ENCODE data around the gene MXD4. TPM values are rescaled to one million over a fixed set of nuclear protein-coding genes. Genes with fewer than 3 reads are reported as not detected.

The MXD4 gene
- total and polyA plus RNA-seq, 2 experiments from 2014 or later = 6.9 to 19.9 TPM

DNA sequence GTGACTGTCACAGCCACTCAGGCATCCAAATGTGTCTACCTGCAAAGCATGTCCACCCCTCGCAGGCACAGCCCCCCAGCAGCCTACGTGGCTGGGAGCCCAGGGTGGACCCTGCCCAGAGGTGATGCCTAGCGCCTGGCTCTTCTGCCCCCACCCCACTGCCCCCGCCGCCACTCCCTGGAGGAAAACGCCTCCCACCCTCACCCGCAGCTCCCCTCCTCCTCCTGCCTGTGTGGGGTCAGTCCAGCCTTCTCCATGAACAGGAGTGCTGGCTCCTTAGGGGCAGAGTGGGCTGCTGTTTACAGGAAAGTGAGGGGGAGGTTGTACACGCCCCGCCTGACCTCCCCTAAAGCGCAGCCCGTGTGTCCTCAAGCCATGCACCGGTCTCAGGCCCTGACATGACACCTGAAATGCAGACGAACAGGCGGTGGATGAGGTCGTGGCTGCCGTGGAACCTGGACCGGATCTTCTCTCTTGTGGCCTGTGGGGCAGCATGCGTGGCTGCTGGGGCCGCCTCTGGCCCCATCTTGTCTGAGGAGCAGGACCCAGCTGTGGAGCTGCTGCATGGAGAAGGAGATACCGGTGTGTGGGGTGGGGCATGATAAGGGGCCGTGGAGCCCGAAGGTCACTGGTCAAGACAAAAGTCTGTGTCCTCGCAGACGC is 11.9 kb upstream of the MXD4 start (continued):
- no peak for TF ChIP-seq CTCF (conservative IDR thresholded peaks at IDR 0.05; ENCODE audit: low read depth in 2 of 2)
- TF ChIP-seq, protein P1, sequence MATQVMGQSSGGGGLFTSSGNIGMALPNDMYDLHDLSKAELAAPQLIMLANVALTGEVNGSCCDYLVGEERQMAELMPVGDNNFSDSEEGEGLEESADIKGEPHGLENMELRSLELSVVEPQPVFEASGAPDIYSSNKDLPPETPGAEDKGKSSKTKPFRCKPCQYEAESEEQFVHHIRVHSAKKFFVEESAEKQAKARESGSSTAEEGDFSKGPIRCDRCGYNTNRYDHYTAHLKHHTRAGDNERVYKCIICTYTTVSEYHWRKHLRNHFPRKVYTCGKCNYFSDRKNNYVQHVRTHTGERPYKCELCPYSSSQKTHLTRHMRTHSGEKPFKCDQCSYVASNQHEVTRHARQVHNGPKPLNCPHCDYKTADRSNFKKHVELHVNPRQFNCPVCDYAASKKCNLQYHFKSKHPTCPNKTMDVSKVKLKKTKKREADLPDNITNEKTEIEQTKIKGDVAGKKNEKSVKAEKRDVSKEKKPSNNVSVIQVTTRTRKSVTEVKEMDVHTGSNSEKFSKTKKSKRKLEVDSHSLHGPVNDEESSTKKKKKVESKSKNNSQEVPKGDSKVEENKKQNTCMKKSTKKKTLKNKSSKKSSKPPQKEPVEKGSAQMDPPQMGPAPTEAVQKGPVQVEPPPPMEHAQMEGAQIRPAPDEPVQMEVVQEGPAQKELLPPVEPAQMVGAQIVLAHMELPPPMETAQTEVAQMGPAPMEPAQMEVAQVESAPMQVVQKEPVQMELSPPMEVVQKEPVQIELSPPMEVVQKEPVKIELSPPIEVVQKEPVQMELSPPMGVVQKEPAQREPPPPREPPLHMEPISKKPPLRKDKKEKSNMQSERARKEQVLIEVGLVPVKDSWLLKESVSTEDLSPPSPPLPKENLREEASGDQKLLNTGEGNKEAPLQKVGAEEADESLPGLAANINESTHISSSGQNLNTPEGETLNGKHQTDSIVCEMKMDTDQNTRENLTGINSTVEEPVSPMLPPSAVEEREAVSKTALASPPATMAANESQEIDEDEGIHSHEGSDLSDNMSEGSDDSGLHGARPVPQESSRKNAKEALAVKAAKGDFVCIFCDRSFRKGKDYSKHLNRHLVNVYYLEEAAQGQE (IDR thresholded peaks at IDR 0.05; ENCODE audit: unreplicated experiment) = no peak
- TF ChIP-seq, protein P2, sequence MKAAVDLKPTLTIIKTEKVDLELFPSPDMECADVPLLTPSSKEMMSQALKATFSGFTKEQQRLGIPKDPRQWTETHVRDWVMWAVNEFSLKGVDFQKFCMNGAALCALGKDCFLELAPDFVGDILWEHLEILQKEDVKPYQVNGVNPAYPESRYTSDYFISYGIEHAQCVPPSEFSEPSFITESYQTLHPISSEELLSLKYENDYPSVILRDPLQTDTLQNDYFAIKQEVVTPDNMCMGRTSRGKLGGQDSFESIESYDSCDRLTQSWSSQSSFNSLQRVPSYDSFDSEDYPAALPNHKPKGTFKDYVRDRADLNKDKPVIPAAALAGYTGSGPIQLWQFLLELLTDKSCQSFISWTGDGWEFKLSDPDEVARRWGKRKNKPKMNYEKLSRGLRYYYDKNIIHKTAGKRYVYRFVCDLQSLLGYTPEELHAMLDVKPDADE (IDR thresholded peaks at IDR 0.05) = no peak
- no peak for TF ChIP-seq ZNF331 (CRISPR knock-in tag; IDR thresholded peaks at IDR 0.05; ENCODE audit: low read depth)

DNA sequence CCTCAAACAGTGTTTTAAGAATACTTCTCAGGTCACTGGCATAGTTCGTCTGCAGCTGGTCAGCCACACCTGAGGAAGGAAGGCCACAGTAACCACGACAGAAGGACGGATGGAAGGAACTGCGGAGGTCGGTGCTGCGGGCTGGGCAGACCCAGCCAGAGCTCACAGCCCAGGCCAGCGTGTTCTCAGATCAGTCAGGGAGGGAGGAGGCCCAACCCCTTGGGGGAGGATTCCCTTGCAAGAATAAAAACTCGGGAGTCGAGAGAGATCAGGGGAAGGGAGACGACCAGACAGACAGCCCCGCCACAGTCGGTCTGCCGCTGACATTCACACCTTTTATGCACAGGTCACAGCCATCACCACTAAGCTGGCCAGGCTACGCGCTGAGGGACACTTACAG is 11.3 kb upstream of the MXD4 start:
- H3K4me3 Mint-ChIP-seq = no peak overlapping the region

More for the DNA sequence above, 11.3 kb upstream of the MXD4 start:
- ATAC-seq (no peak), DNase-seq (ENCODE audit: low spot score) (no peak)
- H3K27ac Mint-ChIP-seq = peak overlapping the region; percentile 30; the same call in 1 of the 2 replicates
- Histone ChIP-seq H3K27ac (ENCODE audit: low read depth) (no peak overlapping the region), H3K9me2 (ENCODE audit: insufficient read depth) (no peaks in the 10 kb centered on the region), H3K27me3 (ENCODE audit: insufficient read depth) (no peaks in the 10 kb centered on the region), H3K4me1 (ENCODE audit: insufficient read depth) (peaks cover 9% of the 10 kb centered on the region), H3K36me3 (ENCODE audit: insufficient read depth) (no peaks in the 10 kb centered on the region), H3F3A (replicated peaks; ENCODE audit: low read depth) (no peaks in the 10 kb centered on the region), H3K4me2 (no peak overlapping the region), H2AFZ (no peak overlapping the region), H4K20me1 (replicated peaks; ENCODE audit: insufficient read depth) (no peaks in the 10 kb centered on the region), H3K4me3 (no peak overlapping the region), H3K79me2 (replicated peaks; ENCODE audit: insufficient read depth) (no peaks in the 10 kb centered on the region)
- peaks cover 3% of the 10 kb centered on the region for H3K27me3 Mint-ChIP-seq (ENCODE audit: insufficient read depth, low read depth, poor library complexity)
- H3K4me1 Mint-ChIP-seq = peaks cover 15% of the 10 kb centered on the region
- no peak for TF ChIP-seq NANOG (IDR thresholded peaks at IDR 0.05; ENCODE audit: borderline replicate concordance)
- TF ChIP-seq EZH2phosphoT487 (IDR thresholded peaks at IDR 0.05; ENCODE audit: unreplicated experiment) = no peak
- no peak for TF ChIP-seq STAT1 (IDR thresholded peaks at IDR 0.05; ENCODE audit: unreplicated experiment)
- TF ChIP-seq, protein P3, sequence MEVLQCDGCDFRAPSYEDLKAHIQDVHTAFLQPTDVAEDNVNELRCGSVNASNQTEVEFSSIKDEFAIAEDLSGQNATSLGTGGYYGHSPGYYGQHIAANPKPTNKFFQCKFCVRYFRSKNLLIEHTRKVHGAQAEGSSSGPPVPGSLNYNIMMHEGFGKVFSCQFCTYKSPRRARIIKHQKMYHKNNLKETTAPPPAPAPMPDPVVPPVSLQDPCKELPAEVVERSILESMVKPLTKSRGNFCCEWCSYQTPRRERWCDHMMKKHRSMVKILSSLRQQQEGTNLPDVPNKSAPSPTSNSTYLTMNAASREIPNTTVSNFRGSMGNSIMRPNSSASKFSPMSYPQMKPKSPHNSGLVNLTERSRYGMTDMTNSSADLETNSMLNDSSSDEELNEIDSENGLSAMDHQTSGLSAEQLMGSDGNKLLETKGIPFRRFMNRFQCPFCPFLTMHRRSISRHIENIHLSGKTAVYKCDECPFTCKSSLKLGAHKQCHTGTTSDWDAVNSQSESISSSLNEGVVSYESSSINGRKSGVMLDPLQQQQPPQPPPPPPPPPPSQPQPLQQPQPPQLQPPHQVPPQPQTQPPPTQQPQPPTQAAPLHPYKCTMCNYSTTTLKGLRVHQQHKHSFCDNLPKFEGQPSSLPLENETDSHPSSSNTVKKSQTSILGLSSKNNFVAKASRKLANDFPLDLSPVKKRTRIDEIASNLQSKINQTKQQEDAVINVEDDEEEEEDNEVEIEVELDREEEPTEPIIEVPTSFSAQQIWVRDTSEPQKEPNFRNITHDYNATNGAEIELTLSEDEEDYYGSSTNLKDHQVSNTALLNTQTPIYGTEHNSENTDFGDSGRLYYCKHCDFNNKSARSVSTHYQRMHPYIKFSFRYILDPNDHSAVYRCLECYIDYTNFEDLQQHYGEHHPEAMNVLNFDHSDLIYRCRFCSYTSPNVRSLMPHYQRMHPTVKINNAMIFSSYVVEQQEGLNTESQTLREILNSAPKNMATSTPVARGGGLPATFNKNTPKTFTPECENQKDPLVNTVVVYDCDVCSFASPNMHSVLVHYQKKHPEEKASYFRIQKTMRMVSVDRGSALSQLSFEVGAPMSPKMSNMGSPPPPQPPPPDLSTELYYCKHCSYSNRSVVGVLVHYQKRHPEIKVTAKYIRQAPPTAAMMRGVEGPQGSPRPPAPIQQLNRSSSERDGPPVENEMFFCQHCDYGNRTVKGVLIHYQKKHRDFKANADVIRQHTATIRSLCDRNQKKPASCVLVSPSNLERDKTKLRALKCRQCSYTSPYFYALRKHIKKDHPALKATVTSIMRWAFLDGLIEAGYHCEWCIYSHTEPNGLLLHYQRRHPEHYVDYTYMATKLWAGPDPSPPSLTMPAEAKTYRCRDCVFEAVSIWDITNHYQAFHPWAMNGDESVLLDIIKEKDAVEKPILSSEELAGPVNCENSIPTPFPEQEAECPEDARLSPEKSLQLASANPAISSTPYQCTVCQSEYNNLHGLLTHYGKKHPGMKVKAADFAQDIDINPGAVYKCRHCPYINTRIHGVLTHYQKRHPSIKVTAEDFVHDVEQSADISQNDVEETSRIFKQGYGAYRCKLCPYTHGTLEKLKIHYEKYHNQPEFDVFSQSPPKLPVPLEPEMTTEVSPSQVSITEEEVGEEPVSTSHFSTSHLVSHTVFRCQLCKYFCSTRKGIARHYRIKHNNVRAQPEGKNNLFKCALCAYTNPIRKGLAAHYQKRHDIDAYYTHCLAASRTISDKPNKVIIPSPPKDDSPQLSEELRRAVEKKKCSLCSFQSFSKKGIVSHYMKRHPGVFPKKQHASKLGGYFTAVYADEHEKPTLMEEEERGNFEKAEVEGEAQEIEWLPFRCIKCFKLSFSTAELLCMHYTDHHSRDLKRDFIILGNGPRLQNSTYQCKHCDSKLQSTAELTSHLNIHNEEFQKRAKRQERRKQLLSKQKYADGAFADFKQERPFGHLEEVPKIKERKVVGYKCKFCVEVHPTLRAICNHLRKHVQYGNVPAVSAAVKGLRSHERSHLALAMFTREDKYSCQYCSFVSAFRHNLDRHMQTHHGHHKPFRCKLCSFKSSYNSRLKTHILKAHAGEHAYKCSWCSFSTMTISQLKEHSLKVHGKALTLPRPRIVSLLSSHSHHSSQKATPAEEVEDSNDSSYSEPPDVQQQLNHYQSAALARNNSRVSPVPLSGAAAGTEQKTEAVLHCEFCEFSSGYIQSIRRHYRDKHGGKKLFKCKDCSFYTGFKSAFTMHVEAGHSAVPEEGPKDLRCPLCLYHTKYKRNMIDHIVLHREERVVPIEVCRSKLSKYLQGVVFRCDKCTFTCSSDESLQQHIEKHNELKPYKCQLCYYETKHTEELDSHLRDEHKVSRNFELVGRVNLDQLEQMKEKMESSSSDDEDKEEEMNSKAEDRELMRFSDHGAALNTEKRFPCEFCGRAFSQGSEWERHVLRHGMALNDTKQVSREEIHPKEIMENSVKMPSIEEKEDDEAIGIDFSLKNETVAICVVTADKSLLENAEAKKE (CRISPR knock-in tag; IDR thresholded peaks at IDR 0.05) = no peak
- TF ChIP-seq CTCF (conservative IDR thresholded peaks at IDR 0.05; ENCODE audit: low read depth in 2 of 2) = no peak
- H3K9me3 Mint-ChIP-seq = no peaks in the 10 kb centered on the region
- H3K36me3 Mint-ChIP-seq (ENCODE audit: low read depth) = no peaks in the 10 kb centered on the region; the same call in 2 of the 3 replicates
